Measurements from ENCODE around the gene SCN3B. TPM values are rescaled to one million over a fixed set of nuclear protein-coding genes. Genes with fewer than 3 reads are reported as not detected.
A peak's percentile ranks its signal among the peaks of the same experiment; 100 is the strongest.

The SCN3B gene, protein sequence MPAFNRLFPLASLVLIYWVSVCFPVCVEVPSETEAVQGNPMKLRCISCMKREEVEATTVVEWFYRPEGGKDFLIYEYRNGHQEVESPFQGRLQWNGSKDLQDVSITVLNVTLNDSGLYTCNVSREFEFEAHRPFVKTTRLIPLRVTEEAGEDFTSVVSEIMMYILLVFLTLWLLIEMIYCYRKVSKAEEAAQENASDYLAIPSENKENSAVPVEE
- total RNA-seq (ENCODE audit: low replicate concordance) = 2.5 and 4.4 TPM in 2 replicates
- long read RNA-seq, partial matches to known transcripts = 2 of 2 reads
- long read RNA-seq, other reads (novel, unspliced or antisense) = 0 of 2 reads

DNA sequence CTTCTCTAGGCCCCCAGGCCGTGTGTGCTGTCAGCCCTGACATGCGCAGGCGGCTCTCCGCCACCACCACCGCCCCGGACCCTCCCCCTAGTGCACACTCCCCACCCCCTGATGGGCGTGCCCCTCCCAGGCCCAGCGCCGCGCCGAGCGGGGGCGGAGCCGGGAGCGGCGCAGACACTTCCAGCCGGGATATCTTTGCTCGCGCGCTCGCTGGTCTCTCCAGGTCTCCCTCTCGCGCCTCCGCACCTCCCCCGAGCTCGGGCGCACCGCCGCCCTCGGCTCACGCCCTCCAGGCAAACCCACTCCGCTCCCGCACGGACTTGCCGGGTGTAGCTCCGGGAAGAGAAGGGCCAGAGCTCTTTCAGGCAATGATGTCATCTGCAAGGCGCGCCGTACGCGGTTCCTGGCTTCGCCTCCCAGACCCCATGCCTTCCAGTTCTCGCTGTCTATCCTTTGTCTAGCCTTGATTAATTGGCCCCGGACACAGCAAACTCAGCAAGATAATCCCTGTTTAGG, at the start of gene SCN3B:
SCN3B (minus strand) TSS at position 59 of the 516 bp plus-strand sequence. CDS start 823 bp downstream, outside the sequence.
- Mint-ChIP-seq H3K4me3 (peak within 1 kb of the TSS; percentile 87), H3K36me3 (no peaks in the 10 kb centered on the region), H3K4me1 (ENCODE audit: unreplicated experiment) (peaks cover 7% of the 10 kb centered on the region), H3K9me3 (no peaks in the 10 kb centered on the region), H3K27ac (peak within 1 kb of the TSS; percentile 93), H3K27me3 (peaks cover 69% of the 10 kb centered on the region)
- TF ChIP-seq, protein P1, sequence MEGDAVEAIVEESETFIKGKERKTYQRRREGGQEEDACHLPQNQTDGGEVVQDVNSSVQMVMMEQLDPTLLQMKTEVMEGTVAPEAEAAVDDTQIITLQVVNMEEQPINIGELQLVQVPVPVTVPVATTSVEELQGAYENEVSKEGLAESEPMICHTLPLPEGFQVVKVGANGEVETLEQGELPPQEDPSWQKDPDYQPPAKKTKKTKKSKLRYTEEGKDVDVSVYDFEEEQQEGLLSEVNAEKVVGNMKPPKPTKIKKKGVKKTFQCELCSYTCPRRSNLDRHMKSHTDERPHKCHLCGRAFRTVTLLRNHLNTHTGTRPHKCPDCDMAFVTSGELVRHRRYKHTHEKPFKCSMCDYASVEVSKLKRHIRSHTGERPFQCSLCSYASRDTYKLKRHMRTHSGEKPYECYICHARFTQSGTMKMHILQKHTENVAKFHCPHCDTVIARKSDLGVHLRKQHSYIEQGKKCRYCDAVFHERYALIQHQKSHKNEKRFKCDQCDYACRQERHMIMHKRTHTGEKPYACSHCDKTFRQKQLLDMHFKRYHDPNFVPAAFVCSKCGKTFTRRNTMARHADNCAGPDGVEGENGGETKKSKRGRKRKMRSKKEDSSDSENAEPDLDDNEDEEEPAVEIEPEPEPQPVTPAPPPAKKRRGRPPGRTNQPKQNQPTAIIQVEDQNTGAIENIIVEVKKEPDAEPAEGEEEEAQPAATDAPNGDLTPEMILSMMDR (conservative IDR thresholded peaks at IDR 0.05) = no peak
- peak; percentile 85 for DNase-seq (ENCODE audit: extremely low spot score, unreplicated experiment)

DNA sequence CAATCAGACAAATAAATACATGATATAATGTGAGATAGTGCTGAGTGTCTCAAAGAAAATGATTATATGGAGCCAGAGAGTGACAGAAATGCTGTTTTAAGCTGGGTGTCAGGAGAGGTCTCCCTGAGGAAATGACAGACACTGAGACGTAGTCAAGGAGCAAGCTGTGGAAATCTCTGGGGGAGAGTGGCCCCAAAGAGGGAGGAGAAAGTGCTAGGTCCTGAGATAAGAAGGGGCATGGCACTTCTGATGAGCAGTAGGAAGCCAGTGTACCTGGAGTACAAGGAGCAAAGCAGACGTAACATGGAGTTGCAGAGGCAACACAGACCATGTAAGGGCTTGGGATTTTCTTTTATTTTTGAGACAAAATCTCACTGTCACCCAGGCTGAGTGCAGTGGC, 48.3 kb upstream of the SCN3B start:
- no peaks in the 10 kb centered on the region for H3K9me3 Mint-ChIP-seq
- H3K36me3 Mint-ChIP-seq = no peaks in the 10 kb centered on the region
- peaks cover 3% of the 10 kb centered on the region for H3K4me1 Mint-ChIP-seq (ENCODE audit: unreplicated experiment)
- TF ChIP-seq, protein P1 (conservative IDR thresholded peaks at IDR 0.05) = no peak
- no peak for DNase-seq (ENCODE audit: extremely low spot score, unreplicated experiment)
- H3K4me3 Mint-ChIP-seq = no peak overlapping the region
- H3K27me3 Mint-ChIP-seq = peaks cover 5% of the 10 kb centered on the region
- no peak overlapping the region for H3K27ac Mint-ChIP-seq

DNA sequence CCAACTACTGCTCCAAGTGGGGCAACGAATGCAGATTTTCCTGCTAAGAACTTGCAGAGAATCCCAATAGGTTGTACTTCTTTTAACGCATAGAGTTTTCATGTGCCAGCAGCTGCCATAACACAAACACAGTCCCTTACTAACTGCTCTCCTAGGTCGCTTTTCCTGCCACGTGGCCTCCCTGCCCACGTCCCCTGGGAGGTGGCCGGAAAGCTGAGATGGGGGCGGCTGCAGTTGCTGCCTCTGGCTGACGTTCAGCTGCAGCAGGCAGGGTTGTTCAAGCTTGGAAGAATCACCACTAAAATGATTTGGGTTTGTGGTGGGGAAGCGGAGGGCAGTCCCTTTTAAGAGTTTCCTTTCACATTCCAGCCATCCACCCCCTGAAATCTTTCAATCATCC, 47.7 kb upstream of the SCN3B start:
- Mint-ChIP-seq H3K36me3 (no peaks in the 10 kb centered on the region), H3K4me3 (no peak overlapping the region), H3K4me1 (ENCODE audit: unreplicated experiment) (no peaks in the 10 kb centered on the region), H3K9me3 (no peaks in the 10 kb centered on the region), H3K27me3 (peaks cover 3% of the 10 kb centered on the region), H3K27ac (no peak overlapping the region)
- DNase-seq (ENCODE audit: extremely low spot score, unreplicated experiment) = no peak
- TF ChIP-seq, protein P1 (conservative IDR thresholded peaks at IDR 0.05) = no peak

DNA sequence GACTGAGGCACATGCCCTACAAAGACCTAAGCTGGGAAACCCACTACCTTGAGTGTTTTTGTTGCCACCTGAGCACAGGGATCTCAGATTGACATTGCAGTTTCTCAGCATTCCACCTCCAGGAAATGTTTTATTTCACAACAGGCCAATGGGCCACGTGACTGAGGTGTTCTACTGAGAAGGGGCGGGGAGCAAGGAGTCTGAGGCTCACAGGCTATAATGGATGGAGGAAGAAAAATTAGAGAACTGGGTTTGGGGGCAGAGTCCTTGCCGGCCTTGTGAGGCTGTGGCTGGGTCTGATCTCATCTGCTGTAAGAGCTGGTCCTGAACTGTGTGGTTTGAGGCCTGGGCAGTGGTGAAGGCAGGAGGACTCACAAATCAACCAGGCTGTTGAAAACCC, 46.3 kb upstream of the SCN3B start:
- no peaks in the 10 kb centered on the region for H3K9me3 Mint-ChIP-seq
- no peaks in the 10 kb centered on the region for H3K36me3 Mint-ChIP-seq
- DNase-seq (ENCODE audit: extremely low spot score, unreplicated experiment) = no peak
- no peaks in the 10 kb centered on the region for H3K4me1 Mint-ChIP-seq (ENCODE audit: unreplicated experiment)
- TF ChIP-seq, protein P1 (conservative IDR thresholded peaks at IDR 0.05) = no peak
- H3K27ac Mint-ChIP-seq = no peak overlapping the region
- peaks cover 3% of the 10 kb centered on the region for H3K27me3 Mint-ChIP-seq
- no peak overlapping the region for H3K4me3 Mint-ChIP-seq

DNA sequence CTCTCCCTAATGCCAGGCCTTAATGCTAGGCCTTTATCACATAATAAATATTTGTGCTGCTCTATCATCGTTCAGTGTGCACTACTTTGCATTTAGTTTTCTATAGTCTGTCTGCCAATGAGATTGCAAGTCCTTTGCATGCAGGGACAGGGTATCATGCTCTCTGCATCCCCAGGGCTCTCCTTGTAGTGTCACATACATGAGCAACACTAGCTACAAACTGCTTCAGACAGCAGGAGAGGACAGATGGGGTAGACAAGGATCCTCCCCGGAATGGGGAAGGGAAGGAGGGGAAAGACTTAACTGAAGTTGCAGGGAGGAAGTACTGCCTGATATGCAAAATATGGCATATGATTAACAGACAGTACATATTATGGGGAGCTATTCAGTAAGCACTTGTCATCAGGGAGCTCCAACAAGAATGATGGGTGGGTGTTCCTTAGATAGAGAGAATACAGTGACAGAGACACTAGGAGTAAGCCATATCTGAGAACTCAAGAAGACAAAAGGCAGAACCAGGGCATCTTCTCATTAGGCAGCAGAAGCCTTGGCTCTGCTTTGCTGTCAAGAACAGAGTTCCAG, 44.2 kb upstream of the SCN3B start:
- H3K27ac Mint-ChIP-seq = no peak overlapping the region
- peaks cover 11% of the 10 kb centered on the region for H3K27me3 Mint-ChIP-seq
- DNase-seq (ENCODE audit: extremely low spot score, unreplicated experiment) = no peak
- no peaks in the 10 kb centered on the region for H3K9me3 Mint-ChIP-seq
- H3K4me3 Mint-ChIP-seq = no peak overlapping the region
- no peaks in the 10 kb centered on the region for H3K36me3 Mint-ChIP-seq
- H3K4me1 Mint-ChIP-seq (ENCODE audit: unreplicated experiment) = no peaks in the 10 kb centered on the region
- TF ChIP-seq, protein P1 (conservative IDR thresholded peaks at IDR 0.05) = no peak
